ENCODE results near the gene TSHZ1. TPM values are rescaled to one million over a fixed set of nuclear protein-coding genes. Genes with fewer than 3 reads are reported as not detected.
"Not testable (repeated sequence)": the region's sequence is repeated elsewhere in the genome, so short reads cannot be mapped to it uniquely, and the experiment has no call there.

TSHZ1 gene
- total RNA-seq, 2 donors from 2014 or later, result 9.6 to 12.3 TPM

GRCh38 chr18:75319905-75320304 lies 109.3 kb downstream of the TSHZ1 start:
- Mint-ChIP-seq H3K36me3 (ENCODE audit: low read depth) (no peaks in the 10 kb centered on the region), H3K4me3 (no peak overlapping the region), H3K27ac (no peak overlapping the region), H3K27me3 (peaks cover 10% of the 10 kb centered on the region), H3K4me1 (no peaks in the 10 kb centered on the region), H3K9me3 (no peaks in the 10 kb centered on the region)
- no peak for ATAC-seq (replicated peaks)

- H3K4me1 Mint-ChIP-seq, result no peaks in the 10 kb centered on the region
- ATAC-seq (replicated peaks), result no peak
- H3K36me3 Mint-ChIP-seq (ENCODE audit: low read depth), result no peaks in the 10 kb centered on the region
- H3K9me3 Mint-ChIP-seq, result no peaks in the 10 kb centered on the region
- H3K27ac Mint-ChIP-seq, result no peak overlapping the region
- H3K27me3 Mint-ChIP-seq, result peaks cover 10% of the 10 kb centered on the region
- H3K4me3 Mint-ChIP-seq, result no peak overlapping the region
Observed at GRCh38 chr18:75320506-75320905, 109.9 kb downstream of the TSHZ1 start.

GRCh38 chr18:75321431-75321830 lies 110.8 kb downstream of the TSHZ1 start:
- ATAC-seq (replicated peaks), result no peak
- no peaks in the 10 kb centered on the region for H3K36me3 Mint-ChIP-seq (ENCODE audit: low read depth)
- peaks cover 10% of the 10 kb centered on the region for H3K27me3 Mint-ChIP-seq
- no peak overlapping the region for H3K27ac Mint-ChIP-seq
- H3K9me3 Mint-ChIP-seq, result peaks cover 5% of the 10 kb centered on the region
- H3K4me3 Mint-ChIP-seq, result no peak overlapping the region
- H3K4me1 Mint-ChIP-seq, result no peaks in the 10 kb centered on the region

GRCh38 chr18:75322206-75322605 lies 111.6 kb downstream of the TSHZ1 start:
- no peak overlapping the region for H3K27ac Mint-ChIP-seq
- H3K27me3 Mint-ChIP-seq, result peaks cover 10% of the 10 kb centered on the region
- H3K4me1 Mint-ChIP-seq, result no peaks in the 10 kb centered on the region
- peaks cover 7% of the 10 kb centered on the region for H3K9me3 Mint-ChIP-seq
- ATAC-seq (replicated peaks), result no peak
- H3K4me3 Mint-ChIP-seq, result no peak overlapping the region
- no peaks in the 10 kb centered on the region for H3K36me3 Mint-ChIP-seq (ENCODE audit: low read depth)

GRCh38 chr18:75323821-75324585 lies 113.4 kb downstream of the TSHZ1 start:
- no peak overlapping the region for H3K4me3 Mint-ChIP-seq
- no peak overlapping the region for H3K27ac Mint-ChIP-seq
- ATAC-seq (replicated peaks), result no peak
- no peaks in the 10 kb centered on the region for H3K36me3 Mint-ChIP-seq (ENCODE audit: low read depth)
- peaks cover 10% of the 10 kb centered on the region for H3K27me3 Mint-ChIP-seq
- no peaks in the 10 kb centered on the region for H3K4me1 Mint-ChIP-seq
- peaks cover 7% of the 10 kb centered on the region for H3K9me3 Mint-ChIP-seq

- ATAC-seq (replicated peaks), result no peak
- Mint-ChIP-seq H3K36me3 (ENCODE audit: low read depth) (no peaks in the 10 kb centered on the region), H3K27ac (no peak overlapping the region), H3K9me3 (peaks cover 7% of the 10 kb centered on the region), H3K4me3 (no peak overlapping the region), H3K27me3 (peaks cover 10% of the 10 kb centered on the region), H3K4me1 (peaks cover under 1% of the 10 kb centered on the region)
Observed at GRCh38 chr18:75324686-75325257, 114.2 kb downstream of the TSHZ1 start.

GRCh38 chr18:75329753-75330152 lies 119.2 kb downstream of the TSHZ1 start:
- not testable (repeated sequence) for H3K36me3 Mint-ChIP-seq (ENCODE audit: low read depth); H3K4me3 Mint-ChIP-seq; H3K27me3 Mint-ChIP-seq; H3K4me1 Mint-ChIP-seq; H3K9me3 Mint-ChIP-seq
- peak; percentile 97 for ATAC-seq (replicated peaks)
- H3K27ac Mint-ChIP-seq, result peak overlapping the region; percentile 5

GRCh38 chr18:75330308-75330707 lies 119.7 kb downstream of the TSHZ1 start:
- Mint-ChIP-seq H3K4me1 (peaks cover 8% of the 10 kb centered on the region), H3K36me3 (ENCODE audit: low read depth) (no peaks in the 10 kb centered on the region), H3K27me3 (peaks cover 1% of the 10 kb centered on the region), H3K27ac (peak overlapping the region; percentile 5), H3K9me3 (peaks cover 7% of the 10 kb centered on the region), H3K4me3 (no peak overlapping the region)
- ATAC-seq (replicated peaks), result no peak

- no peaks in the 10 kb centered on the region for H3K36me3 Mint-ChIP-seq (ENCODE audit: low read depth)
- no peak for ATAC-seq (replicated peaks)
Observed at GRCh38 chr18:75334869-75335268, 124.3 kb downstream of the TSHZ1 start.

GRCh38 chr18:75335511-75335910 lies 124.9 kb downstream of the TSHZ1 start:
- no peak overlapping the region for H3K4me3 Mint-ChIP-seq
- H3K36me3 Mint-ChIP-seq (ENCODE audit: low read depth), result no peaks in the 10 kb centered on the region
- H3K27me3 Mint-ChIP-seq, result peaks cover 5% of the 10 kb centered on the region
- no peak for ATAC-seq (replicated peaks)
- H3K27ac Mint-ChIP-seq, result no peak overlapping the region
- no peaks in the 10 kb centered on the region for H3K9me3 Mint-ChIP-seq
- H3K4me1 Mint-ChIP-seq, result peaks cover 6% of the 10 kb centered on the region

More at GRCh38 chr18:75334869-75335268, 124.3 kb downstream of the TSHZ1 start:
- H3K4me1 Mint-ChIP-seq, result peaks cover 9% of the 10 kb centered on the region
- H3K27ac Mint-ChIP-seq, result no peak overlapping the region
- H3K27me3 Mint-ChIP-seq, result peaks cover 5% of the 10 kb centered on the region
- no peaks in the 10 kb centered on the region for H3K9me3 Mint-ChIP-seq
- H3K4me3 Mint-ChIP-seq, result no peak overlapping the region

GRCh38 chr18:75336767-75337166 lies 126.2 kb downstream of the TSHZ1 start:
- Mint-ChIP-seq H3K36me3 (ENCODE audit: low read depth) (no peaks in the 10 kb centered on the region), H3K9me3 (no peaks in the 10 kb centered on the region), H3K27me3 (peaks cover 5% of the 10 kb centered on the region), H3K4me3 (no peak overlapping the region), H3K27ac (no peak overlapping the region), H3K4me1 (peaks cover 6% of the 10 kb centered on the region)
- ATAC-seq (replicated peaks), result no peak

GRCh38 chr18:75337348-75337747 lies 126.8 kb downstream of the TSHZ1 start:
- Mint-ChIP-seq H3K27ac (no peak overlapping the region), H3K4me3 (no peak overlapping the region), H3K9me3 (no peaks in the 10 kb centered on the region), H3K36me3 (ENCODE audit: low read depth) (no peaks in the 10 kb centered on the region), H3K27me3 (peaks cover 5% of the 10 kb centered on the region), H3K4me1 (peaks cover 6% of the 10 kb centered on the region)
- ATAC-seq (replicated peaks), result no peak

- Mint-ChIP-seq H3K27me3 (peaks cover 5% of the 10 kb centered on the region), H3K9me3 (no peaks in the 10 kb centered on the region), H3K4me3 (no peak overlapping the region), H3K36me3 (ENCODE audit: low read depth) (no peaks in the 10 kb centered on the region), H3K4me1 (peaks cover 6% of the 10 kb centered on the region), H3K27ac (no peak overlapping the region)
- ATAC-seq (replicated peaks), result no peak
Observed at GRCh38 chr18:75338631-75339030, 128.0 kb downstream of the TSHZ1 start.

All from activated T-helper 17 cell treated with anti-CD3 and anti-CD28 coated beads, Interleukin-2, amount 50 U/mL, for 72 hours (primary cell).